ENCODE measurements around the gene CRY2.
"Not testable (repeated sequence)": the region's sequence is repeated elsewhere in the genome, so short reads cannot be mapped to it uniquely, and the experiment has no call there.

Gene CRY2

GRCh38 chr11:45880772-45881570 lies 33.7 kb downstream of the CRY2 start:
- DNase-seq, result no peak

- no peak for DNase-seq
Measured at GRCh38 chr11:45881708-45882368, 34.6 kb downstream of the CRY2 start.

- no peak for DNase-seq
Measured at GRCh38 chr11:45884596-45885185, 37.4 kb downstream of the CRY2 start.

- DNase-seq, result peak; percentile 25
Measured at GRCh38 chr11:45885274-45885920, 38.1 kb downstream of the CRY2 start, which contains the start of gene MAPK8IP1. Gene MAPK8IP1, plus strand, starts transcription at chr11:45885651. Its CDS starts 170 bp downstream, at chr11:45885821.

- no peak for DNase-seq
Measured at GRCh38 chr11:45885921-45886721, 38.8 kb downstream of the CRY2 start.

- no peak for DNase-seq
Measured at GRCh38 chr11:45886816-45887520, 39.7 kb downstream of the CRY2 start.

GRCh38 chr11:45887587-45887986 lies 40.3 kb downstream of the CRY2 start:
- no peak for DNase-seq

- no peak for DNase-seq
Measured at GRCh38 chr11:45889555-45889954, 42.3 kb downstream of the CRY2 start.

GRCh38 chr11:45889966-45890365 lies 42.7 kb downstream of the CRY2 start:
- no peak for DNase-seq

GRCh38 chr11:45890886-45891550 lies 43.7 kb downstream of the CRY2 start:
- DNase-seq, result no peak

- DNase-seq, result no peak
Measured at GRCh38 chr11:45892856-45893255, 45.6 kb downstream of the CRY2 start.

GRCh38 chr11:45894555-45895247 lies 47.4 kb downstream of the CRY2 start:
- DNase-seq, result no peak

- no peak for DNase-seq
Measured at GRCh38 chr11:45895553-45896259, 48.4 kb downstream of the CRY2 start.

GRCh38 chr11:45896422-45896984 lies 49.2 kb downstream of the CRY2 start:
- DNase-seq, result peak; percentile 49

- no peak for DNase-seq
Measured at GRCh38 chr11:45897556-45897955, 50.3 kb downstream of the CRY2 start.

- DNase-seq, result no peak
Measured at GRCh38 chr11:45899086-45899447, 51.8 kb downstream of the CRY2 start.

- peak; percentile 54 for DNase-seq
Measured at GRCh38 chr11:45899448-45900174, 52.3 kb downstream of the CRY2 start.

- DNase-seq, result not testable (repeated sequence)
Measured at GRCh38 chr11:45900175-45900800, 53.0 kb downstream of the CRY2 start.

Measured in NCI-H510A (cell line).